AG09319 (cell line): ENCODE measurements around the gene CCDC12.
A peak's percentile ranks its signal among the peaks of the same experiment; 100 is the strongest.

Experiments
- DNase-seq: peaks from one replicate; pipeline ENCODE4 v3.0.0-alpha.2; 2010; ENCODE audit warnings: low read depth; ENCODE audit errors: extremely low read depth
- TF ChIP-seq, protein P1 (sequence below): IDR thresholded peaks from 2 replicates; pipeline ENCODE4 v1.5.1; 2011; ENCODE audit warnings: low read depth, mild to moderate bottlenecking, inconsistent platforms, low read length, moderate library complexity

CCDC12 gene

DNA sequence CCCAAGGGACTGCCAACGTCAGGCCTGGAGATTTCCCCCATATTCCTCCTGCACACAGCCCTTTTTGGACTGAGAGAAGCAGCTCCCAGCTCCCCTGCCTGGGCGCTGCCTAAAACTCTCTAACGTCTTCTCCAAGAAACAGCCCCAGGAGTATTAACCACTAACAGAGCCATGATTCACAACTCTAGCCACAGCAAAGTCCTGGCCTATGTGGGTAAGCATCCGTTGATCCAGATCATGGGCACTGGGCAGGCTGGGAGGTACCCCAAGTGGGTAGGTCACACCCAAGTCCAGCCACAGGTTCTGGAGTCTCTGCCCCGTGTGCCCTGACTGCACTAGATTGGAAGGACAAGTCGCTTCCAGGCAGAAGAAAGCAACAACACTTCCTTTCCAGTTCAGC is 34.8 kb upstream of the CCDC12 start:
- DNase-seq: no peak

DNA sequence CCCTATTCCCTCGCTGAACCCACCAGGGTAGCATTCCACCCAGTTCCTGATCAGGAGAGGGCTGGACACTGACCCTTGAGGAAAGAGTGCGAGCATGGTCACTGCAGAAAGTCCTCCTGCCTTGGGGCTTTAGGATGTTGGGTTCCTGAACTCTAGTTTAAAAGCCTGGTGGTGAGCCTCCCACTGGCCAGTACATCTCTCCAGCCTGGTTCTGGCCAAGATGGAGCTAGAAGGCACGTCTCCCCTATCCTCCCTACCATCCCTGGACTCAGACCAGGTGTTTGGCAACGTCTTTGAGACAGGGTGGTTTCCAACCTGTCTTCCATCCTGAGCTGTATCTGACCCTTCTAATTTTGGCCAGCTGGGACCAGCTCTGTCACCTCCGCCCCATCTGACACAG is 34.4 kb upstream of the CCDC12 start:
- DNase-seq: no peak

More for the DNA sequence above, 34.8 kb upstream of the CCDC12 start:
- TF ChIP-seq, protein P1, sequence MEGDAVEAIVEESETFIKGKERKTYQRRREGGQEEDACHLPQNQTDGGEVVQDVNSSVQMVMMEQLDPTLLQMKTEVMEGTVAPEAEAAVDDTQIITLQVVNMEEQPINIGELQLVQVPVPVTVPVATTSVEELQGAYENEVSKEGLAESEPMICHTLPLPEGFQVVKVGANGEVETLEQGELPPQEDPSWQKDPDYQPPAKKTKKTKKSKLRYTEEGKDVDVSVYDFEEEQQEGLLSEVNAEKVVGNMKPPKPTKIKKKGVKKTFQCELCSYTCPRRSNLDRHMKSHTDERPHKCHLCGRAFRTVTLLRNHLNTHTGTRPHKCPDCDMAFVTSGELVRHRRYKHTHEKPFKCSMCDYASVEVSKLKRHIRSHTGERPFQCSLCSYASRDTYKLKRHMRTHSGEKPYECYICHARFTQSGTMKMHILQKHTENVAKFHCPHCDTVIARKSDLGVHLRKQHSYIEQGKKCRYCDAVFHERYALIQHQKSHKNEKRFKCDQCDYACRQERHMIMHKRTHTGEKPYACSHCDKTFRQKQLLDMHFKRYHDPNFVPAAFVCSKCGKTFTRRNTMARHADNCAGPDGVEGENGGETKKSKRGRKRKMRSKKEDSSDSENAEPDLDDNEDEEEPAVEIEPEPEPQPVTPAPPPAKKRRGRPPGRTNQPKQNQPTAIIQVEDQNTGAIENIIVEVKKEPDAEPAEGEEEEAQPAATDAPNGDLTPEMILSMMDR: no peak

DNA sequence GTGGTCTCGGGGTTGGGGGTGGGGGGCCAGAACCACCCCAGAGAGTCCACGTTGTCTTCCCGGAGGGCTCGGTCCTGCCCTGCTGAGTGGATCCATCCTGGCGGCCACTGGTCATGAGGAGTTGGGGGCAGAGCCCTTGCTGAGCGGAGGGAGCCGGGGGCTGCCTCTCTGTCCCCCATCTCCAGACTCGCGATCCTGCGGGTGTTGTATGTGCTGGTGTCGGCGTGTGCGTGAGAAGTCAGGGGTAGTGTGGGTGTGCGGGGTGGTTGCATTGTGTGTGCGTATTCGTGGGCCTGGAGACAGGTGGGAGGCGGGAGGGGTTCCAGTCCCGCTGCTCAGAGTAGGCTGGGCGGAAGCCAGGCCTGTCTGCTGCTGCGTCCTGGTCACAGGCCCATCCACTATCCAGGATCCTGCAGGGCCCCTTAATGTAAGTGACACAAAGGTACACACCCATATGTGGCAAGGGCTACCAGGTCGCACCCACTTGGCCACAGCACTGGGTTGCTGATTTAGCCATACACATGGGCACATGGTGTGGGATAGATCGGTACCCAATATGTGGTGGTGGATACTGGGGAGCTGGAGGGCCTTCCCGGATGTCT is 33.7 kb upstream of the CCDC12 start:
- no peak for DNase-seq
- TF ChIP-seq, protein P1: no peak

More for the DNA sequence above, 34.4 kb upstream of the CCDC12 start:
- TF ChIP-seq, protein P1: no peak

DNA sequence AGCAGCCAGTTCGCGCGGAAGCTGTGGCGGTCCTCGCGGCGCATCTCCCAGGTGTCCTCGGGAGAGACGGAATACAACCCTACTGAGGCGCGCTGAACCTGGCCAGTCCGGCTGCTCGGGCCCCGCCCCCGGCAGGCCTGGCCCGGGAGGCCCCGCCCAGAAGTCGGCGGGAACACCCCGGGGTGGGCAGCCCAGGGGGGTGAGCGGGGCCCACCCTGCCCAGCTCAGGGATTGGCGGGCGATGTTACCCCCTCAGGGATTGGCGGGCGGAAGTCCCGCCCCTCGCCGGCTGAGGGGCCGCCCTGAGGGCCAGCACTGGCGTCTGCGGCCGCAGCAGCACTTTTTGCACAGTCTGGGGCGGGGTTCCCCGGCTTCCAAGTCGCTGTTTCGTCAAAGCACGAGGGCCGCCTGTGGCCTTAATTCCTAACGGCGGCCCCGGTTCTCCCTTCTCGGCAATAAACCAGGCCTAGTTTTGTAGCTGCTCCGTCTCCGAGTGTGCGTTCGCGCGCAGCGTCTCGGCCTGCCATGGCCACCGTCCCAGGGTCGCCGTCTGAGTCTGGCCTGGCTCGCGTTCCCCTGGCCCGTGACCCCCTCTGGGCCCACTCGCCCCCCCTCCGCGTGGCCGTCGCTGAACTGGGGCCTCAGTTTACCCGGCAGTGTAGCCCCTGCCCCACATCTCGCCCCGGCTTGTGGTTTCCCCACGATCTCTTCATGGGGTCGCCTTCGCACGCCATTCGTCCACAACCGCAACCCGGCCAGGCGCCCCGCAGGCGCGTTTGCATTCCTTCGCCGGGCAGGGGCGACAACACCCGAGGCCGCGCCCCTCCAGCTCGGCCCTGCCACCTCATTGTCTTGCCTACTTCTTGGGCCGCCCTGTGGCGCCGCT is 32.9 kb upstream of the CCDC12 start:
- peak; percentile 81 for DNase-seq
- TF ChIP-seq, protein P1: no peak

DNA sequence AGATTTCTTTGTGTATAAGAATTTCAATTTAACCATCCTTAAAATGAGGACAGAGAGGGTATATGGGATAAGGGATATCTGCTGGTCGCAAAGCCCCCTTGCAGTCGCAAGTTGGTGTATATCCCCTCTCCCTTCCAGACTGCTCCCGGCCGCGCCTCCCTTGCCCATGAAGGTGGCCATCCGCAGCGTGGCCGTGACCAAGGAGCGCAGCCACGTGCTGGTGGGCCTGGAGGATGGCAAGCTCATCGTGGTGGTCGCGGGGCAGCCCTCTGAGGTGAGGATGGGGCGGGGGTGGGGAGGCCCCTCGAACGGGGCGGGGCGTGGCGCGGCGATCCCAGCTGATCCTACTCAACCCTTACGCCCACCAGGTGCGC is 32.3 kb upstream of the CCDC12 start:
- TF ChIP-seq, protein P1: no peak
- no peak for DNase-seq

DNA sequence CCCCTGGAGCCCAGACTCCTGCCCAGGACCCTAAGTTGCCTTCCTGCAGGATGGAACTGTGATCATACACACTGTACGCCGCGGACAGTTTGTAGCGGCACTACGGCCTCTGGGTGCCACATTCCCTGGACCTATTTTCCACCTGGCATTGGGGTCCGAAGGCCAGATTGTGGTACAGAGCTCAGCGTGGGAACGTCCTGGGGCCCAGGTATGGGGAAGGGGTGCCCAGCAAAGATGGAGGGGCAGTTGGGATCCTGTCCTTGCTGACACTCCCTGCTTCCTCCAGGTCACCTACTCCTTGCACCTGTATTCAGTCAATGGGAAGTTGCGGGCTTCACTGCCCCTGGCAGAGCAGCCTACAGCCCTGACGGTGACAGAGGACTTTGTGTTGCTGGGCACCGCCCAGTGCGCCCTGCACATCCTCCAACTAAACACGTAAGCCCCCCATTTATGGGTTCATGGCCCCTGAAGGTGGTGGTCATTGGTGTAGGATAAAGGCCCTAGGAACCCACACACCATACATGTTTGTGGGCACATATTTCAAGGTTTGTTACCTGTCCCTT is 31.8 kb upstream of the CCDC12 start:
- TF ChIP-seq, protein P1: no peak
- no peak for DNase-seq
